HEK293T (cell line): ENCODE data around the gene SLC6A4.

Experiments
- CTCF ChIA-PET: fragments of 350-600 bp; formaldehyde crosslinking; extraction: SDS; loops from one replicate; lab custom pipeline; 2021; ENCODE audit warnings: antibody characterized with exemption, inconsistent platforms; lab: Yijun Ruan, JAX
- POLR2A ChIA-PET: fragments of 350-600 bp; formaldehyde crosslinking; extraction: SDS; loops from one replicate; lab custom pipeline; 2020; ENCODE audit warnings: antibody characterized with exemption, inconsistent platforms; lab: Yijun Ruan, JAX
- DNase-seq: peaks from one replicate; pipeline ENCODE4 v3.0.0; 2012; ENCODE audit warnings: mixed read lengths; ENCODE audit errors: extremely low spot score
- ARNT ChIP-seq: fragments of 450-650 bp; IDR thresholded peaks from 2 replicates; pipeline ENCODE4 v1.6.1; 2017; ENCODE audit warnings: mild to moderate bottlenecking
- BHLHE40 ChIP-seq: fragments of 450-650 bp; IDR thresholded peaks from 2 replicates; pipeline ENCODE4 v1.6.1; 2016; ENCODE audit warnings: mild to moderate bottlenecking, moderate library complexity, borderline replicate concordance
- CTBP1 ChIP-seq: fragments of 450-650 bp; IDR thresholded peaks from 2 replicates; pipeline ENCODE4 v1.6.1; 2016; ENCODE audit warnings: borderline replicate concordance
- ELF4 ChIP-seq: fragments of 450-650 bp; IDR thresholded peaks from 2 replicates; pipeline ENCODE4 v1.6.1; 2017; ENCODE audit warnings: antibody characterized with exemption
- FOXA1 ChIP-seq: fragments of 450-650 bp; IDR thresholded peaks from 2 replicates; pipeline ENCODE4 v1.6.1; 2016; ENCODE audit warnings: mild to moderate bottlenecking
- FOXK2 ChIP-seq: fragments of 450-650 bp; IDR thresholded peaks from 2 replicates; pipeline ENCODE4 v1.6.1; 2016; ENCODE audit warnings: mild to moderate bottlenecking
- FOXM1 ChIP-seq: fragments of 450-650 bp; IDR thresholded peaks from 2 replicates; pipeline ENCODE4 v1.6.1; 2017; ENCODE audit warnings: mild to moderate bottlenecking, borderline replicate concordance
- HDGF ChIP-seq: fragments of 450-650 bp; IDR thresholded peaks from 2 replicates; pipeline ENCODE4 v1.6.1; 2017; ENCODE audit warnings: antibody characterized with exemption, borderline replicate concordance
- L3MBTL2 ChIP-seq: fragments of 450-650 bp; conservative IDR thresholded peaks from 2 replicates; pipeline ENCODE4 v1.6.1; 2016; ENCODE audit warnings: mild to moderate bottlenecking
- LEF1 ChIP-seq: fragments of 450-650 bp; IDR thresholded peaks from 2 replicates; pipeline ENCODE4 v1.6.1; 2017; ENCODE audit warnings: mild to moderate bottlenecking, borderline replicate concordance
- NFRKB ChIP-seq: fragments of 450-650 bp; IDR thresholded peaks from 2 replicates; pipeline ENCODE4 v1.6.1; 2016; ENCODE audit warnings: mild to moderate bottlenecking, moderate library complexity
- SP1 ChIP-seq: fragments of 450-650 bp; IDR thresholded peaks from 2 replicates; pipeline ENCODE4 v1.6.1; 2017
- SUZ12 ChIP-seq: fragments of 450-650 bp; IDR thresholded peaks from 2 replicates; pipeline ENCODE4 v1.6.1; 2016; ENCODE audit warnings: mild to moderate bottlenecking
- TARDBP ChIP-seq: fragments of 450-650 bp; IDR thresholded peaks from 2 replicates; pipeline ENCODE4 v1.6.1; 2016
- ZNF384 ChIP-seq: fragments of 450-650 bp; IDR thresholded peaks from 2 replicates; pipeline ENCODE4 v1.6.1; 2016
- TF ChIP-seq, protein P1 (sequence below): fragments of 450-650 bp; IDR thresholded peaks from 2 replicates; pipeline ENCODE4 v1.6.1; 2016

Gene SLC6A4

DNA sequence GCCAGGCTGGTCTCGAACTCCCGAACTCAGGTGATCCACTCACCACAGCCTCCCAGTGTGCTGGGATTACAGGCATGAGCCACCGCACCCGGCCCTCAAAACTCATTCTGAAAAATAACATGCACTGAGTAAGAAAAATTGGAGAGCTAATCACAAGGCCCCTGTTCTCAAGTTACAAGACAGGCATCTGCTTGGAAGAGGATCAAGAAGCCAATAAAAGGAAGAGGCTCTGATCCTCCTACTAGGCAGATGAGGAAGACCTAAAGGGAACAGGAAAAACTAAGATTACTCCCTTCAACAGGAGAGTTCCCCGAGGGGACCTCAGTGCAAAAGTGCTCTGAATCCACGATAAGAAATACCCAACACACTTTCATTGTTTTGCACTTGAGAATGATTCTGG, 37.9 kb upstream of the SLC6A4 start:
- no peak for DNase-seq
- POLR2A ChIA-PET = no interaction called here
- CTCF ChIA-PET = interaction anchor here (1.3 kb wide), 1 partner anchor 9 kb away, joined by 3 read pairs; no protein-coding TSS in a partner anchor
- TF ChIP-seq TARDBP (no peak), FOXK2 (no peak), SP1 (no peak), FOXM1 (no peak), CTBP1 (no peak), ARNT (no peak), L3MBTL2 (no peak), ELF4 (no peak), FOXA1 (no peak), HDGF (no peak), NFRKB (no peak), BHLHE40 (no peak), ZNF384 (no peak), LEF1 (no peak), SUZ12 (no peak)
- TF ChIP-seq, protein P1, sequence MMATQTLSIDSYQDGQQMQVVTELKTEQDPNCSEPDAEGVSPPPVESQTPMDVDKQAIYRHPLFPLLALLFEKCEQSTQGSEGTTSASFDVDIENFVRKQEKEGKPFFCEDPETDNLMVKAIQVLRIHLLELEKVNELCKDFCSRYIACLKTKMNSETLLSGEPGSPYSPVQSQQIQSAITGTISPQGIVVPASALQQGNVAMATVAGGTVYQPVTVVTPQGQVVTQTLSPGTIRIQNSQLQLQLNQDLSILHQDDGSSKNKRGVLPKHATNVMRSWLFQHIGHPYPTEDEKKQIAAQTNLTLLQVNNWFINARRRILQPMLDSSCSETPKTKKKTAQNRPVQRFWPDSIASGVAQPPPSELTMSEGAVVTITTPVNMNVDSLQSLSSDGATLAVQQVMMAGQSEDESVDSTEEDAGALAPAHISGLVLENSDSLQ = no peak

DNA sequence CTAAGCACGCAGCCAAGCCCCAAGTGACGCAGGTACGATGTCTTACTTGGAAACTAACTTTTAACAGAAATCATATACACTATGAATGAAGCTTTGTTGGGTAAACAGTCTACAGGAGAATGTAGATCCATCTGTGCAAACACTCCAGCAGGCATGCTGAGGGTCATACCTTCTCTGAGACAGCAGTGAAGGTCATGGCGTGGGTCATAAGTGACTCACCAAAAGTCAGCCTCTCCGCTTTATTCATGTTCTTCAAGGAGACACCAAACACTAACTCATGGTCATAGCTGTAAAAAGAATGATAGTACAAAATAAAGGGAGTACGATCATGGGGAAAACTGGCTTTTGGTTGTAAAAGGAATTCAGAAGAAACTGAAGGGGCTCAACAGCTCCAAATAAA, 35.6 kb upstream of the SLC6A4 start:
- POLR2A ChIA-PET = interaction anchor here (1.6 kb wide), 1 partner anchor 20 kb away, joined by 6 read pairs; no protein-coding TSS in a partner anchor
- no peak for DNase-seq

DNA sequence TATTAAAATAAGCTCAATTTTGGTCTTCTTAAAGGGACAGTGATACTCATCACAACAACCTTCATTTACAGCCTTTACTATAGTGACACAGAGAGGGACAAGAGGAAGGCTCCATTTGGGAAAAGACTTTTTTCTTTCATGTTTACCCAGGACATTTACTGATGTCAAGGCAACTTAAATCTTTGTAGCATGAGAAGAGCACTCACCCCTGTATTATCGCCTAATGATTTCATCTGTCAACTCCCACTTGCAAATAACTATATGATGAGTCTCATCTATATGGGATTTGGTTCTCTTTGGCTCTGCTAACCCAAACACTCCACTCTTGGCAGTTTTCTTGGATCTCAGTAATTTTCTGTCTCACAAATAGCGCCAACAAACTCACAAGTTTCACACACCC, 32.1 kb upstream of the SLC6A4 start:
- TF ChIP-seq ELF4 = no peak
- TF ChIP-seq NFRKB = no peak
- TF ChIP-seq ZNF384 = no peak
- TF ChIP-seq, protein P1 = no peak
- TF ChIP-seq FOXA1 = no peak
- no peak for TF ChIP-seq L3MBTL2
- no peak for TF ChIP-seq SUZ12
- ChIA-PET CTCF (interaction anchor here (1.2 kb wide), 1 partner anchor 164 kb away, joined by 3 read pairs; no protein-coding TSS in a partner anchor), POLR2A (no interaction called here)
- DNase-seq = no peak

More for the DNA sequence above, 35.6 kb upstream of the SLC6A4 start:
- TF ChIP-seq, protein P1 = no peak
- TF ChIP-seq ZNF384 = no peak
- CTCF ChIA-PET = no interaction called here

DNA sequence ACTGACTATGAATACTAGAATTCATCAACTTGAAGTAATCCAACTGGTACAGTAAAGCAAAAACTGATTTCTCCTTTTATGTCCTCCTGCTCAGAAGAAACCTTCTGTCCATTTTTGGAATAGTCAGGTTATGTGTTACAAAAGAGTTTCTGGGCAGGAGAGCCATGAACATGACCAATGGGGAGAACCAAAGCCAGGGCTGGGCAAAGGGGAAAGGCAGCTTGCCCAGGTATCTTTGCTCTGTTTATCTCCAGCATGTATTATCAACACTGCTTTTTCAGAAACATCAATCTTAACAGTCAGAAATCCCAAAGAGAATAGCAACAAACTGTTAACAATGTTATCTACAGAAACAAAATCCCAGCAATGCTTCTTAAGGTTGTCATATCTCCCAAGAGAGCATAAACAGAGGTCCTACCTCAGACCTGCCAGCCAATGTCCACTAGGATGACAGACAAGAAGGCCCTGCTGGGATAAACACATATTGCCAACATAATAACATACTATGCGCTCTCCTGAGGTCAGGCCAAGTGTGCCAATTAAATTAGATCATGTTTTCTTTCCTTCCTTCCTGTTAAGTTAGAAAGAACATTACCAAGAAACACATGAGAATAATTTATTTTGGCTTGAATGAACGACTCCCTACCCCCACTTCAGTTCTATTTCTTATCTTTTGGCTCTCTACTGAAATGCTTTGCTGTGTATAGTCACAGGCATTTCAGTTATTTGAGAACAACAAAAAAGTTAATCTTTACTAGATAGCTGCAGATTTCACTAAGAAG, 28.2 kb upstream of the SLC6A4 start:
- TF ChIP-seq ELF4 = no peak
- ChIA-PET CTCF (no interaction called here), POLR2A (no interaction called here)
- DNase-seq = no peak

DNA sequence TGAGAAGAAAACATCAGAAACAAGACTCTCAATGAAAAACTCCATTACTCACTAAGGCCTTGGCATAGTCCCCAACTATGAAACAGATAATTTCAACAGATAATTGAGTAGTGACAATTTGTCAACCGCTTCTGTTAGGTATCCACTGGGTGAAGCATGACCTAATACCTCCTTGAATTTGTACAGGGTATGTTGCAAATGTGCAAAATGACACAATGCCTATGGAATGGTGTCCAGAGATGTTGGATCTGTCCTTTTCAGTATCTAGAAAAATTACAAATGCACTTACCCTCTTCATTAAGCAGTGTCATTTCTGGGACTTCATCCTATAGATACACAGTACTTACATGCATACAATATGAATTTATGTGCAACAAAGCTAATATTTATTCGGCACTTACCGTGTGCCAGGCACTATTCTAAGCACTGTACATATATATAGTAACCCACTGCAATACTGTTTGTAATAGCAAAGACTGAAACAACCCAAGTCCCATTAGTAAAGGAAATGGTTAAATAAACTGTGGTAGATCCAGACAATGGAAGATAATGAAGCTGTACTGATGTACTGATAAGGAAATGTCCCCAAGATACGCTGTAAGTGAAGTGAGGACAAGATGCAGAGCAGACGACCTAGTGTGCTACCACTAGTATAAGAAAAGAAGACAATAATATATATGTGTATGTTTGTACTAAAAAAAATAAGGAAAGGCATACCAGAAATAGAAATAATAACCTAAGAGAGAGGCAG, 21.4 kb upstream of the SLC6A4 start:
- DNase-seq = no peak

DNA sequence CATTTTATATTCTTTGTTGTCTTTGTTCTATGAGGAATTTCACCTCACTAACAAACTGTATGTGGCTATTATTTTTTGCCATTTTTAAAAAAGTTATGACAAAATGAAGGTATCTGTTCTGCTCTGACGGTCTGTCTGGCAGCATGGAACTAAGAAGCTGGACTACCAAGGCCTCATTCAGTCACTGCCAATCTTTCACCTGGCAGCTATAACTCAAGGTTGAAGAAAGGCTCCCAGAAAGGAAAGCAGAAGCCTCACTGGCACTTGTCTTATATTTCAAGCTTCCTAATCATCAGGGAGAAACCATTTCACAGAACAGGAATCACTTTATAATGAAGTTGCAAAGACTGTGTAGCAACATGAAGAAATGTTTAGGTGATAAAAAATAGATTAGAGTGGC, 18.7 kb upstream of the SLC6A4 start:
- ChIA-PET POLR2A (no interaction called here), CTCF (interaction anchor here (0.6 kb wide), 1 partner anchor 150 kb away, joined by 8 read pairs; no protein-coding TSS in a partner anchor)
- TF ChIP-seq BHLHE40 = no peak
- no peak for TF ChIP-seq FOXK2
- TF ChIP-seq LEF1 = no peak
- TF ChIP-seq NFRKB = no peak
- no peak for TF ChIP-seq FOXA1
- no peak for DNase-seq

More for the DNA sequence above, 21.4 kb upstream of the SLC6A4 start:
- no peak for TF ChIP-seq LEF1
- no peak for TF ChIP-seq SUZ12
- CTCF ChIA-PET = interaction anchor here (0.6 kb wide), 2 partner anchors 15 to 80 kb away, joined by 3 read pairs; no protein-coding TSS in a partner anchor
- POLR2A ChIA-PET = no interaction called here

DNA sequence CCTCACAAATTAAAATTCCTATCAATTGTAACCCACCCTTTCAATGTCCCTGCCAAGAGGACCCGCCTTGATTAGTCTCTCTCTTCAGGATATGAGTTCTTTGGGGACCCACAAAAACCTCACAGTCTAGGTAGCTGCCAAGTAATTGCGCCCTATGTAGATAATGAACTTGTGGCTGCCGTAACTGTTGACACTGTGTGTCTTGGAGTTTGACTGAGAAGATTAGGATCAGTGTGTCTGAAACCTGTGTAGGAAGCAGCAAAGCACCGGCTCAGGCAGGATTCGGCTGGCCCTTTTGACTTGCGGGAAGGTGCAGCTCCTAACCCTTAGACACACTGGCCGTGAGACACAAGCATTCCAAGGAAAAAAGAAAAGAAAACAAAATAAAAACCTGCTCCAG, 17.8 kb upstream of the SLC6A4 start:
- no peak for TF ChIP-seq HDGF
- TF ChIP-seq FOXA1 = no peak
- TF ChIP-seq, protein P1 = no peak
- no peak for TF ChIP-seq ZNF384
- TF ChIP-seq ELF4 = no peak
- no peak for TF ChIP-seq CTBP1
- no peak for TF ChIP-seq L3MBTL2
- TF ChIP-seq BHLHE40 = no peak
- no peak for TF ChIP-seq ARNT
- no peak for TF ChIP-seq FOXK2
- no peak for TF ChIP-seq FOXM1
- no peak for TF ChIP-seq SUZ12
- TF ChIP-seq LEF1 = no peak
- no peak for TF ChIP-seq NFRKB
- TF ChIP-seq SP1 = no peak
- no peak for TF ChIP-seq TARDBP
- POLR2A ChIA-PET = no interaction called here
- CTCF ChIA-PET = no interaction called here
- DNase-seq = no peak
